Rectal smooth muscle tissue (tissue), 1 donor: ENCODE results near the gene CCDC92.

Experiments used
- H3K27ac ChIP-seq: one replicate; pipeline ENCODE4 v1.7.0; 2013; ENCODE audit warnings: low read depth, low read length, inconsistent platforms
- H3K27me3 ChIP-seq: one replicate; pipeline ENCODE4 v1.7.0; 2013; ENCODE audit warnings: low read length; ENCODE audit not compliant: control insufficient read depth, insufficient read depth
- H3K36me3 ChIP-seq: one replicate; pipeline ENCODE4 v1.7.0; 2013; ENCODE audit warnings: low read length; ENCODE audit not compliant: control insufficient read depth, insufficient read depth
- H3K4me1 ChIP-seq: one replicate; pipeline ENCODE4 v1.7.0; 2013; ENCODE audit warnings: low read length; ENCODE audit not compliant: control insufficient read depth, insufficient read depth
- H3K4me3 ChIP-seq: one replicate; pipeline ENCODE4 v1.7.0; 2013; ENCODE audit warnings: low read length
- H3K9ac ChIP-seq: one replicate; pipeline ENCODE4 v1.7.0; 2013; ENCODE audit warnings: low read length

CCDC92 gene

GRCh38 chr12:123898673-123899072 is 74.0 kb downstream of the CCDC92 start:
- no peak overlapping the region for H3K9ac ChIP-seq
- H3K4me1 ChIP-seq = no peaks in the 10 kb centered on the region
- H3K4me3 ChIP-seq = no peak overlapping the region
- H3K27me3 ChIP-seq = peaks cover under 1% of the 10 kb centered on the region
- H3K36me3 ChIP-seq = no peaks in the 10 kb centered on the region
- H3K27ac ChIP-seq = no peak overlapping the region

- no peak overlapping the region for H3K4me3 ChIP-seq
- H3K27ac ChIP-seq = no peak overlapping the region
- H3K27me3 ChIP-seq = no peaks in the 10 kb centered on the region
- no peaks in the 10 kb centered on the region for H3K36me3 ChIP-seq
- H3K9ac ChIP-seq = no peak overlapping the region
- no peaks in the 10 kb centered on the region for H3K4me1 ChIP-seq
Observed at GRCh38 chr12:123897221-123897620, 75.4 kb downstream of the CCDC92 start.

- Histone ChIP-seq H3K36me3 (no peaks in the 10 kb centered on the region), H3K4me3 (no peak overlapping the region), H3K27me3 (no peaks in the 10 kb centered on the region), H3K27ac (no peak overlapping the region), H3K9ac (no peak overlapping the region), H3K4me1 (no peaks in the 10 kb centered on the region)
Observed at GRCh38 chr12:123896767-123897166, 75.9 kb downstream of the CCDC92 start.

GRCh38 chr12:123895451-123895850 is 77.2 kb downstream of the CCDC92 start:
- Histone ChIP-seq H3K4me3 (no peak overlapping the region), H3K36me3 (no peaks in the 10 kb centered on the region), H3K9ac (no peak overlapping the region), H3K27ac (no peak overlapping the region), H3K27me3 (no peaks in the 10 kb centered on the region), H3K4me1 (no peaks in the 10 kb centered on the region)

- H3K27ac ChIP-seq = no peak overlapping the region
- H3K4me1 ChIP-seq = no peaks in the 10 kb centered on the region
- no peaks in the 10 kb centered on the region for H3K27me3 ChIP-seq
- H3K36me3 ChIP-seq = no peaks in the 10 kb centered on the region
- H3K4me3 ChIP-seq = no peak overlapping the region
- H3K9ac ChIP-seq = no peak overlapping the region
Observed at GRCh38 chr12:123894823-123895345, 77.7 kb downstream of the CCDC92 start.

GRCh38 chr12:123893276-123893675 is 79.4 kb downstream of the CCDC92 start:
- H3K4me3 ChIP-seq = no peak overlapping the region
- no peak overlapping the region for H3K9ac ChIP-seq
- H3K36me3 ChIP-seq = no peaks in the 10 kb centered on the region
- H3K27ac ChIP-seq = no peak overlapping the region
- H3K4me1 ChIP-seq = no peaks in the 10 kb centered on the region
- H3K27me3 ChIP-seq = no peaks in the 10 kb centered on the region

GRCh38 chr12:123892853-123893252 is 79.8 kb downstream of the CCDC92 start:
- no peak overlapping the region for H3K27ac ChIP-seq
- H3K9ac ChIP-seq = no peak overlapping the region
- H3K36me3 ChIP-seq = no peaks in the 10 kb centered on the region
- H3K27me3 ChIP-seq = no peaks in the 10 kb centered on the region
- H3K4me1 ChIP-seq = no peaks in the 10 kb centered on the region
- no peak overlapping the region for H3K4me3 ChIP-seq

GRCh38 chr12:123892180-123892559 is 80.5 kb downstream of the CCDC92 start:
- no peaks in the 10 kb centered on the region for H3K27me3 ChIP-seq
- no peaks in the 10 kb centered on the region for H3K4me1 ChIP-seq
- H3K36me3 ChIP-seq = no peaks in the 10 kb centered on the region
- no peak overlapping the region for H3K9ac ChIP-seq
- H3K27ac ChIP-seq = no peak overlapping the region
- H3K4me3 ChIP-seq = no peak overlapping the region

- H3K27me3 ChIP-seq = no peaks in the 10 kb centered on the region
- H3K4me1 ChIP-seq = no peaks in the 10 kb centered on the region
- no peaks in the 10 kb centered on the region for H3K36me3 ChIP-seq
- H3K4me3 ChIP-seq = no peak overlapping the region
- H3K27ac ChIP-seq = no peak overlapping the region
- H3K9ac ChIP-seq = no peak overlapping the region
Observed at GRCh38 chr12:123891516-123892179, 81.0 kb downstream of the CCDC92 start.

- Histone ChIP-seq H3K4me1 (no peaks in the 10 kb centered on the region), H3K36me3 (no peaks in the 10 kb centered on the region), H3K4me3 (no peak overlapping the region)
Observed at GRCh38 chr12:123891011-123891410, 81.6 kb downstream of the CCDC92 start.

GRCh38 chr12:123890536-123890902 is 82.1 kb downstream of the CCDC92 start:
- H3K4me3 ChIP-seq = no peak overlapping the region
- H3K4me1 ChIP-seq = no peaks in the 10 kb centered on the region
- no peaks in the 10 kb centered on the region for H3K36me3 ChIP-seq
- H3K9ac ChIP-seq = no peak overlapping the region
- peaks cover 3% of the 10 kb centered on the region for H3K27me3 ChIP-seq
- H3K27ac ChIP-seq = no peak overlapping the region

More at GRCh38 chr12:123891011-123891410, 81.6 kb downstream of the CCDC92 start:
- H3K27me3 ChIP-seq = peaks cover 3% of the 10 kb centered on the region
- H3K9ac ChIP-seq = no peak overlapping the region
- H3K27ac ChIP-seq = no peak overlapping the region

GRCh38 chr12:123889848-123890535 is 82.6 kb downstream of the CCDC92 start:
- H3K36me3 ChIP-seq = no peaks in the 10 kb centered on the region
- no peak overlapping the region for H3K9ac ChIP-seq
- peaks cover 3% of the 10 kb centered on the region for H3K27me3 ChIP-seq
- H3K4me1 ChIP-seq = no peaks in the 10 kb centered on the region
- no peak overlapping the region for H3K4me3 ChIP-seq
- H3K27ac ChIP-seq = no peak overlapping the region

GRCh38 chr12:123888989-123889388 is 83.6 kb downstream of the CCDC92 start:
- no peaks in the 10 kb centered on the region for H3K4me1 ChIP-seq
- no peaks in the 10 kb centered on the region for H3K36me3 ChIP-seq
- no peak overlapping the region for H3K9ac ChIP-seq
- H3K4me3 ChIP-seq = no peak overlapping the region
- no peak overlapping the region for H3K27ac ChIP-seq
- H3K27me3 ChIP-seq = peaks cover 3% of the 10 kb centered on the region
